Neural cell (in vitro differentiated cells): Measurements from ENCODE around the gene ERBB3. TPM values are rescaled to one million over a fixed set of nuclear protein-coding genes. Genes with fewer than 3 reads are reported as not detected.

Experiments
- H2AFZ ChIP-seq: fragments of 200-600, 300-800 bp; sonication (generic), shearing (Covaris generic); 2 replicates; pipeline ENCODE4 v1.6.0; 2014; ENCODE audit warnings: low read depth, mild to moderate bottlenecking, antibody characterized with exemption, low read length, moderate library complexity
- H3F3A ChIP-seq: fragments of 200-600 bp; shearing (Covaris generic); 2 replicates; pipeline ENCODE4 v1.6.1; 2016; ENCODE audit warnings: mild to moderate bottlenecking, moderate library complexity, mixed read lengths, antibody characterized with exemption, low read length; ENCODE audit not compliant: insufficient read depth, poor library complexity, severe bottlenecking
- H3K27ac ChIP-seq: fragments of 200-600, 300-800 bp; sonication (generic), shearing (Covaris generic); 2 replicates; pipeline ENCODE4 v1.5.1; 2014; ENCODE audit warnings: mild to moderate bottlenecking, low read length, moderate library complexity
- H3K27me3 ChIP-seq: fragments of 300-800, 200-600 bp; sonication (generic), shearing (Covaris generic); 2 replicates; pipeline ENCODE4 v1.6.0; 2014; ENCODE audit warnings: mild to moderate bottlenecking, low read depth, low read length, moderate library complexity; ENCODE audit not compliant: insufficient read depth
- H3K36me3 ChIP-seq: fragments of 300-800, 200-600 bp; sonication (generic), shearing (Covaris generic); 2 replicates; pipeline ENCODE4 v1.5.1; 2014; ENCODE audit warnings: mild to moderate bottlenecking, antibody characterized with exemption, low read length, moderate library complexity; ENCODE audit not compliant: insufficient read depth
- H3K4me2 ChIP-seq: fragments of 300-800, 200-600 bp; sonication (generic), shearing (Covaris generic); 2 replicates; pipeline ENCODE4 v1.6.0; 2014; ENCODE audit warnings: mild to moderate bottlenecking, low read length
- H3K4me3 ChIP-seq: fragments of 300-800, 200-600 bp; sonication (generic), shearing (Covaris generic); 2 replicates; pipeline ENCODE4 v1.5.1; 2014; ENCODE audit warnings: mild to moderate bottlenecking, low read length, moderate library complexity
- H3K79me2 ChIP-seq: fragments of 200-600 bp; shearing (Covaris generic); replicated peaks from 2 replicates; pipeline ENCODE4 v1.6.0; 2014; ENCODE audit warnings: mild to moderate bottlenecking, low read length, moderate library complexity; ENCODE audit not compliant: insufficient read depth
- H3K9ac ChIP-seq: fragments of 300-800, 200-600 bp; sonication (generic), shearing (Covaris generic); 2 replicates; pipeline ENCODE4 v1.6.1; 2016; ENCODE audit warnings: mild to moderate bottlenecking, low read length, mixed read lengths
- H3K9me2 ChIP-seq: fragments of 200-600 bp; shearing (Covaris generic); 2 replicates; pipeline ENCODE4 v1.6.1; 2016; ENCODE audit warnings: mild to moderate bottlenecking, low read length, mixed read lengths; ENCODE audit not compliant: insufficient read depth
- H3K9me3 ChIP-seq: fragments of 200-600, 300-800 bp; sonication (generic), shearing (Covaris generic); 2 replicates; pipeline ENCODE4 v1.6.1; 2016; ENCODE audit warnings: mild to moderate bottlenecking, mixed run types, low read length, moderate library complexity, mixed read lengths
- H4K20me1 ChIP-seq: fragments of 200-600 bp; shearing (Covaris generic); 2 replicates; pipeline ENCODE4 v1.6.1; 2016; ENCODE audit warnings: mild to moderate bottlenecking, mixed run types; ENCODE audit not compliant: insufficient read depth
- CTCF ChIP-seq: fragments of 450-650 bp; IDR thresholded peaks from 2 replicates; pipeline ENCODE4 v1.5.1; 2014; ENCODE audit warnings: antibody characterized with exemption, mild to moderate bottlenecking, moderate library complexity; ENCODE audit not compliant: poor library complexity, severe bottlenecking
- EP300 ChIP-seq: fragments of 450-650 bp; conservative IDR thresholded peaks from 2 replicates; pipeline ENCODE4 v1.6.1; 2014; ENCODE audit warnings: antibody characterized with exemption, mild to moderate bottlenecking, moderate library complexity; ENCODE audit not compliant: poor library complexity, severe bottlenecking
- EZH2 ChIP-seq: fragments of 200-600, 300-800 bp; shearing (Covaris generic), sonication (generic); IDR thresholded peaks from 2 replicates; pipeline ENCODE4 v1.6.1; 2014; ENCODE audit warnings: antibody characterized with exemption, low read length, borderline replicate concordance, mild to moderate bottlenecking; ENCODE audit not compliant: insufficient read depth, poor library complexity, severe bottlenecking
- MXI1 ChIP-seq: fragments of 450-650 bp; conservative IDR thresholded peaks from 2 replicates; pipeline ENCODE4 v1.6.1; 2014; ENCODE audit warnings: antibody characterized with exemption, mild to moderate bottlenecking; ENCODE audit not compliant: poor library complexity, severe bottlenecking
- POLR2AphosphoS5 ChIP-seq: IDR thresholded peaks from 2 replicates; pipeline ENCODE4 v1.6.1; 2012
- RAD21 ChIP-seq: fragments of 450-650 bp; conservative IDR thresholded peaks from 2 replicates; pipeline ENCODE4 v1.6.1; 2014; ENCODE audit warnings: antibody characterized with exemption, mild to moderate bottlenecking, moderate library complexity
- REST ChIP-seq: IDR thresholded peaks from 2 replicates; pipeline ENCODE4 v1.6.1; 2012; ENCODE audit warnings: borderline replicate concordance
- SMC3 ChIP-seq: fragments of 450-650 bp; conservative IDR thresholded peaks from 2 replicates; pipeline ENCODE4 v1.6.1; 2014; ENCODE audit warnings: antibody characterized with exemption, mild to moderate bottlenecking, moderate library complexity; ENCODE audit not compliant: poor library complexity
- TAF1 ChIP-seq: IDR thresholded peaks from 2 replicates; pipeline ENCODE4 v1.6.1; 2012; ENCODE audit warnings: low read depth
- polyA plus RNA-seq: library from polyadenylated mRNA; depleted of rRNA; stranded (reverse); fragments of >200 nt; gene quantifications from 2 replicates; pipeline ENCODE4 v1.2.3, GENCODE V29; 2014

ERBB3 gene
- polyA plus RNA-seq, 1 donor from 2014 or later: 0.58 TPM

- Histone ChIP-seq H3K27ac (no peak overlapping the region), H3F3A (no peaks in the 10 kb centered on the region), H4K20me1 (no peaks in the 10 kb centered on the region), H3K27me3 (no peaks in the 10 kb centered on the region), H3K9me3 (no peaks in the 10 kb centered on the region), H2AFZ (no peak overlapping the region), H3K4me2 (no peak overlapping the region), H3K4me3 (no peak overlapping the region), H3K79me2 (no peaks in the 10 kb centered on the region), H3K9ac (no peak overlapping the region), H3K9me2 (no peaks in the 10 kb centered on the region), H3K36me3 (no peaks in the 10 kb centered on the region)
- TF ChIP-seq EZH2: no peak
- TF ChIP-seq RAD21: no peak
- no peak for TF ChIP-seq CTCF
- TF ChIP-seq TAF1: no peak
- TF ChIP-seq SMC3: no peak
- no peak for TF ChIP-seq EP300
- no peak for TF ChIP-seq POLR2AphosphoS5
- TF ChIP-seq REST: no peak
- no peak for TF ChIP-seq MXI1
These were observed 18.6 kb downstream of the ERBB3 start for GRCh38 chr12:56098592-56098991.

- H3K9ac ChIP-seq: no peak overlapping the region
- no peaks in the 10 kb centered on the region for H3K27me3 ChIP-seq
- no peak overlapping the region for H3K4me3 ChIP-seq
- H3F3A ChIP-seq: no peaks in the 10 kb centered on the region
- peaks cover under 1% of the 10 kb centered on the region for H3K79me2 ChIP-seq
- H3K36me3 ChIP-seq: no peaks in the 10 kb centered on the region
- H3K4me2 ChIP-seq: no peak overlapping the region
- H2AFZ ChIP-seq: no peak overlapping the region
- no peaks in the 10 kb centered on the region for H4K20me1 ChIP-seq
- no peak overlapping the region for H3K27ac ChIP-seq
- TF ChIP-seq EP300 (no peak), MXI1 (no peak), EZH2 (no peak), POLR2AphosphoS5 (no peak), CTCF (no peak), REST (no peak), SMC3 (no peak), RAD21 (no peak), TAF1 (no peak)
- H3K9me3 ChIP-seq: no peaks in the 10 kb centered on the region
- no peaks in the 10 kb centered on the region for H3K9me2 ChIP-seq
These were observed 19.8 kb downstream of the ERBB3 start for GRCh38 chr12:56099787-56100186.
